HepG2 (cell line): ENCODE data around the gene PARP15. TPM values are rescaled to one million over a fixed set of nuclear protein-coding genes. Genes with fewer than 3 reads are reported as not detected.

Source experiments
- CBFB ChIP-seq: sonication (generic); formaldehyde crosslinking; IDR thresholded peaks from 2 replicates; pipeline ENCODE4 v1.4.0; 2020; ENCODE audit warnings: missing genetic modification reagents
- CTCF ChIP-seq: sonication (generic); formaldehyde crosslinking; IDR thresholded peaks from 2 replicates; pipeline ENCODE4 v1.5.0; 2020; ENCODE audit warnings: mild to moderate bottlenecking, missing genetic modification reagents, moderate library complexity
- ELF1 ChIP-seq: sonication (generic); formaldehyde crosslinking; IDR thresholded peaks from 2 replicates; pipeline ENCODE4 v1.4.0; 2020; ENCODE audit warnings: missing genetic modification reagents
- ELF3 ChIP-seq: IDR thresholded peaks from 2 replicates; pipeline ENCODE4 v1.6.1; 2016; ENCODE audit warnings: missing genetic modification reagents, missing compliant biosample characterization
- GABPA ChIP-seq, 2 experiments: IDR thresholded peaks; 2 replicates each; pipeline ENCODE4 v1.6.1; 2011 to 2016; ENCODE audit warnings: low read depth in 2 of 2, low read length in 1 of 2, missing biosample characterization in 1 of 2, missing genetic modification characterization in 1 of 2
- GATAD2A ChIP-seq: IDR thresholded peaks from 2 replicates; pipeline ENCODE4 v1.6.1; 2016
- GFI1 ChIP-seq: sonication (generic); formaldehyde crosslinking; IDR thresholded peaks from 2 replicates; pipeline ENCODE4 v1.5.0; 2020; ENCODE audit warnings: missing genetic modification reagents, mild to moderate bottlenecking, borderline replicate concordance
- HES4 ChIP-seq: sonication (generic); formaldehyde crosslinking; IDR thresholded peaks from 2 replicates; pipeline ENCODE4 v1.9.0; 2021; ENCODE audit warnings: mild to moderate bottlenecking, missing genetic modification reagents, borderline replicate concordance
- HMG20A ChIP-seq: IDR thresholded peaks from 2 replicates; pipeline ENCODE4 v1.6.1; 2016; ENCODE audit warnings: borderline replicate concordance
- KDM2A ChIP-seq: sonication (generic); formaldehyde crosslinking; IDR thresholded peaks from 2 replicates; pipeline ENCODE4 v1.4.0; 2020; ENCODE audit warnings: low read depth, missing genetic modification reagents, borderline replicate concordance
- KMT2B ChIP-seq: IDR thresholded peaks from 2 replicates; pipeline ENCODE4 v1.6.1; 2016; ENCODE audit warnings: missing genetic modification reagents, missing compliant biosample characterization
- MYNN ChIP-seq: sonication (generic); formaldehyde crosslinking; IDR thresholded peaks from 2 replicates; pipeline ENCODE4 v1.4.0; 2020; ENCODE audit warnings: mild to moderate bottlenecking, low read depth, missing genetic modification reagents
- PBX2 ChIP-seq: IDR thresholded peaks from 2 replicates; pipeline ENCODE4 v1.6.1; 2016; ENCODE audit warnings: control low read depth
- RAD21 ChIP-seq: fragments of 450-650 bp; formaldehyde crosslinking; IDR thresholded peaks from 2 replicates; pipeline ENCODE4 v1.5.0; 2020; ENCODE audit warnings: mild to moderate bottlenecking
- SETDB1 ChIP-seq: sonication (generic); formaldehyde crosslinking; IDR thresholded peaks from 2 replicates; pipeline ENCODE4 v1.5.1; 2020; ENCODE audit warnings: missing genetic modification reagents, mild to moderate bottlenecking, borderline replicate concordance
- TBL1XR1 ChIP-seq: fragments of 150-350 bp; IDR thresholded peaks from 2 replicates; pipeline ENCODE4 v1.6.1; 2014; ENCODE audit warnings: borderline replicate concordance, low read length; ENCODE audit not compliant: partially characterized antibody
- THAP11 ChIP-seq: IDR thresholded peaks from 2 replicates; pipeline ENCODE4 v1.6.1; 2016; ENCODE audit warnings: missing biosample characterization, missing genetic modification reagents
- THAP8 ChIP-seq: sonication (generic); formaldehyde crosslinking; IDR thresholded peaks from 2 replicates; pipeline ENCODE4 v1.5.1; 2020; ENCODE audit warnings: missing genetic modification reagents, mild to moderate bottlenecking, borderline replicate concordance
- ZBTB26 ChIP-seq: IDR thresholded peaks from 2 replicates; pipeline ENCODE4 v1.6.1; 2016; ENCODE audit warnings: missing compliant biosample characterization, missing genetic modification reagents, borderline replicate concordance
- ZBTB38 ChIP-seq: sonication (generic); formaldehyde crosslinking; IDR thresholded peaks from 2 replicates; pipeline ENCODE4 v1.5.1; 2020; ENCODE audit warnings: mild to moderate bottlenecking, missing genetic modification reagents
- ZBTB7B ChIP-seq: sonication (generic); formaldehyde crosslinking; IDR thresholded peaks from 2 replicates; pipeline ENCODE4 v1.4.0; 2020; ENCODE audit warnings: missing genetic modification reagents
- ZNF496 ChIP-seq: sonication (generic); formaldehyde crosslinking; IDR thresholded peaks from 2 replicates; pipeline ENCODE4 v1.8.1; 2023; ENCODE audit warnings: mild to moderate bottlenecking, moderate library complexity, missing genetic modification reagents; ENCODE audit not compliant: insufficient replicate concordance
- ZUFSP ChIP-seq: sonication (generic); formaldehyde crosslinking; IDR thresholded peaks from 2 replicates; pipeline ENCODE4 v1.9.0; 2021; ENCODE audit warnings: missing genetic modification reagents, mild to moderate bottlenecking, borderline replicate concordance
- polyA plus RNA-seq, 8 experiments: library from polyadenylated mRNA; depleted of rRNA in 3 of 8; stranded (reverse) in 7 of 8; unstranded in 1 of 8; fragments of >200 nt; fragmentation: Illumina TruSeq in 4 of 8; extraction: Trizol in 4 of 8; gene quantifications; 2 replicates each; pipeline versions ENCODE4 v1.2.1 to v1.2.3, GENCODE V29; 2011 to 2016; ENCODE audit warnings: low read depth in 4 of 8, missing spikeins in 1 of 8, mixed read lengths in 1 of 8; ENCODE audit not compliant: insufficient read depth in 1 of 8
- total RNA-seq, 5 experiments: library from RNA; depleted of rRNA; stranded (reverse); fragments of >200 nt; fragmentation: Illumina TruSeq; extraction: Trizol; gene quantifications; 2 replicates each; pipeline ENCODE4 v1.2.3, GENCODE V29; 2016; ENCODE audit warnings: low read depth in 1 of 5

Gene PARP15
- total and polyA plus RNA-seq, 2 of the 13 experiments (the other 11 are each of a cell fraction or from before 2014, with no cell fraction given): 0.02 TPM; not detected in 1

GRCh38 chr3:122679085-122679881, 101.8 kb downstream of the PARP15 start (continued):
- TF ChIP-seq ZBTB26 (CRISPR knock-in tag): peak; percentile 49; the same call in 1 of the 2 replicates
- 0 out of 2 replicates have a peak, but pooled peaks have one; percentile 22 for TF ChIP-seq GFI1 (CRISPR knock-in tag)
- 0 out of 2 replicates have a peak, but pooled peaks have one; percentile 21 for TF ChIP-seq ELF3
- no peak for TF ChIP-seq MYNN
- peak; percentile 71 for TF ChIP-seq ELF1 (CRISPR knock-in tag)
- no peak for TF ChIP-seq HMG20A (CRISPR knock-in tag)
- no peak for TF ChIP-seq THAP8 (CRISPR knock-in tag)
- TF ChIP-seq ZUFSP (CRISPR knock-in tag): no peak
- TF ChIP-seq ZBTB38 (CRISPR knock-in tag): 0 out of 2 replicates have a peak, but pooled peaks have one; percentile 17
- TF ChIP-seq CTCF (CRISPR knock-in tag): peak; percentile 88
- peak; percentile 37; the same call in 1 of the 2 replicates for TF ChIP-seq GATAD2A (CRISPR knock-in tag)
- TF ChIP-seq PBX2: no peak
- TF ChIP-seq KDM2A (CRISPR knock-in tag): peak; percentile 22; the same call in 1 of the 2 replicates
- no peak for TF ChIP-seq GABPA (IDR thresholded peaks at IDR 0.05; ENCODE audit: low read depth, low read length)
- no peak for TF ChIP-seq GABPA (CRISPR knock-in tag; IDR thresholded peaks at IDR 0.05; ENCODE audit: low read depth)
- peak; percentile 59; the same call in 1 of the 2 replicates for TF ChIP-seq ZBTB7B (CRISPR knock-in tag)
- peak; percentile 83 for TF ChIP-seq RAD21 (CRISPR knock-in tag)
- TF ChIP-seq HES4: 0 out of 2 replicates have a peak, but pooled peaks have one; percentile 47
- no peak for TF ChIP-seq SETDB1 (CRISPR knock-in tag)
- peak; percentile 46; the same call in 1 of the 2 replicates for TF ChIP-seq THAP11 (CRISPR knock-in tag)
- 0 out of 2 replicates have a peak, but pooled peaks have one; percentile 21 for TF ChIP-seq CBFB
- no peak for TF ChIP-seq TBL1XR1
- peak; percentile 36; the same call in 1 of the 2 replicates for TF ChIP-seq KMT2B
- no peak for TF ChIP-seq ZNF496 (CRISPR knock-in tag)
